Measurements from ENCODE around the gene MYO7A. TPM values are rescaled to one million over a fixed set of nuclear protein-coding genes. Genes with fewer than 3 reads are reported as not detected.

Gene MYO7A
- total and polyA plus RNA-seq, 2 of the 8 experiments (the other 6 are each of a cell fraction or from before 2014, with no cell fraction given), result 1.5 to 1.9 TPM

DNA sequence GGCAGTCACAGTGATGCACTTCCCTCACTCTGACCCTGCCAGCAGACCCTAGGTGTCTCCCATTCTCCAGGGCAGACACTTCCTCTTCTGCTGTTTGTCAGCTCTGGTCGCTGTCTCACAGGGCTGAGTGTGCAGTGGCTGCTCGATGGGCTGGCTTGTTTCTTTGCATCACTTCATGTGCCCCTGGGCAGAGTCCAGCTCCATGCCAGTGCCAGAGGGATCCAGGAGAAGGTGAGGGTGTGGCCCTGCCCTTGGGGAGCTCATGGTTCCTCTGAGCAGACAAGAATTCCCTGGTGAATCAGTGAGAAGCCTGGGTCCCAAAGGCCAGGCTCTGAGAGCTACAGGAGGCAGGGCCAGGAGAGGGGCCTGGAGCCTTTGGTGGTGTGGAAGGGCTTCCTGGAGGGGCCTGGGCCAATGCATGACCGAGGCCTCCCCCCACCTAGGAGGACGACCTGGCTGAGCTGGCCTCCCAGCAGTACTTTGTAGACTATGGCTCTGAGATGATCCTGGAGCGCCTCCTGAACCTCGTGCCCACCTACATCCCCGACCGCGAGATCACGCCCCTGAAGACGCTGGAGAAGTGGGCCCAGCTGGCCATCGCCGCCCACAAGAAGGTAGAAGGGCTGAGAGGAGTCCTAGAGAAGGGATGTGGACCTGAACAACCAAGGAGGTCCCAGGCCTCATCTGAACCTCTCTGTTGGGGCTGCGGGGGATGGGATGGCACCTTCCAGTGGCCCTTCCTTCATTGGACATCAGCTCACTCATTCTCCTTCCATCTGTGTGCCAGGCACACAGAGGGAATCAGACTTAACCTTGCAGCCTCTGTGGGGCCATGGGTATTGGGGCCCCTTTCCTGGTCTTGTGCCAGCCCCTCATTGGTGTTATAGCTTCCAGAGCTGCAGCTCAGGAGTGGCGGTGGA, 66.1 kb downstream of the MYO7A start:
- peaks cover 0 to 3% (median 2%) of the 10 kb centered on the region in 4 experiments; a peak in 4 of 7 replicates for H3K4me1 ChIP-seq (replicated peaks in 1 of 4; ENCODE audit: control insufficient read depth in 3 of 4, insufficient read depth in 4 of 4, low read length in 3 of 4)
- no peak overlapping the region for H3K4ac ChIP-seq (replicated peaks; ENCODE audit: insufficient read length, low read depth, low read length)
- TF ChIP-seq SP4 (IDR thresholded peaks at IDR 0.05; ENCODE audit: low read length), result no peak
- DNase-seq (ENCODE audit: low read depth in 1 of 2, low spot score in 2 of 2) (no peak), FAIRE-seq (no peak)
- H3K79me1 ChIP-seq (ENCODE audit: low read depth, low read length), result no peaks in the 10 kb centered on the region
- POLR2A ChIA-PET (ENCODE audit: partially characterized antibody), result interaction anchor here (0.6 to 1.2 kb wide), 2 partner anchors 271 to 425 kb away, joined by 3 read pairs; no protein-coding TSS in a partner anchor
- no peak overlapping the region for H2AFZ ChIP-seq (ENCODE audit: low read length)
- no peaks in the 10 kb centered on the region for H3K79me2 ChIP-seq (ENCODE audit: control insufficient read depth in 1 of 2, insufficient read depth in 2 of 2, low read length in 2 of 2)
- H3K14ac ChIP-seq (ENCODE audit: insufficient read length), result no peak overlapping the region
- H2BK15ac ChIP-seq (ENCODE audit: low read length), result no peak overlapping the region
- WGBS, 2 experiments (ENCODE audit: extremely low coverage in 1 of 2, insufficient coverage in 1 of 2, insufficient read length in 1 of 2, insufficient replicate concordance in 2 of 2, low coverage in 1 of 2, low lambda C conversion rate in 2 of 2, missing lambda C conversion rate in 1 of 2), result 83% methylated on average over 14 of the region's 15 CpGs; no CpG with 5 or more reads in 1 of the 2 experiments
- no peak overlapping the region; the same call in 1 of the 2 replicates for H3K18ac ChIP-seq (ENCODE audit: extremely low read depth, low read length)
- no peaks in the 10 kb centered on the region for H3K9me3 ChIP-seq (ENCODE audit: insufficient read depth in 2 of 2, low read depth in 1 of 2, low read length in 1 of 2)
- no peak overlapping the region for H3K9ac ChIP-seq (replicated peaks in 1 of 4; ENCODE audit: extremely low read depth in 1 of 4, low read depth in 3 of 4, low read length in 3 of 4)
- H3K56ac ChIP-seq (replicated peaks; ENCODE audit: insufficient read length, low read depth, low read length), result no peak overlapping the region
- H3K27ac ChIP-seq (ENCODE audit: low read depth, low read length), result no peak overlapping the region
- H3K36me3 ChIP-seq (ENCODE audit: control insufficient read depth in 2 of 4, insufficient read depth in 4 of 4, low read length in 3 of 4), result no peaks in the 10 kb centered on the region; a peak in 1 of 8 replicates
- no peak overlapping the region for H3K23ac ChIP-seq (ENCODE audit: insufficient read length)
- CTCF ChIA-PET (ENCODE audit: partially characterized antibody), result interaction anchor here (0.6 to 6.2 kb wide), 23 partner anchors 11 to 469 kb away, joined by 3 to 38 read pairs (median 3); partner anchors contain the start of gene MYO7A
- no peak overlapping the region for H4K5ac ChIP-seq (ENCODE audit: insufficient read length, low read depth, low read length)
- H2BK12ac ChIP-seq (ENCODE audit: low read depth, low read length), result no peak overlapping the region
- no peak overlapping the region for H3K4me3 ChIP-seq (ENCODE audit: extremely low read depth in 1 of 4, insufficient read depth in 2 of 4, low read depth in 3 of 4, low read length in 4 of 4)
- no peak overlapping the region for H3K4me2 ChIP-seq (ENCODE audit: insufficient read depth in 1 of 2, low read depth in 2 of 2, low read length in 2 of 2)
- H2BK20ac ChIP-seq (ENCODE audit: low read length), result no peak overlapping the region
- no peak overlapping the region for H2BK120ac ChIP-seq (replicated peaks; ENCODE audit: low read depth, low read length)
- H3K27me3 ChIP-seq (replicated peaks in 1 of 4; ENCODE audit: control insufficient read depth in 3 of 4, extremely low read depth in 1 of 4, insufficient read depth in 3 of 4, low read length in 3 of 4), result no peaks in the 10 kb centered on the region
- H3K23me2 ChIP-seq (ENCODE audit: low read depth, low read length), result peaks cover 10% of the 10 kb centered on the region; the same call in 1 of the 2 replicates
- H4K20me1 ChIP-seq (replicated peaks in 1 of 2; ENCODE audit: control insufficient read depth in 1 of 2, insufficient read depth in 2 of 2, low read length in 2 of 2), result peaks cover 0 to 7% of the 10 kb centered on the region in 2 experiments
- H2AK5ac ChIP-seq (ENCODE audit: low read depth, low read length), result no peak overlapping the region
- no peak overlapping the region; the same call in 1 of the 2 replicates for H4K8ac ChIP-seq (ENCODE audit: extremely low read depth, insufficient read depth, low read length)
- no peak overlapping the region for H2BK5ac ChIP-seq (ENCODE audit: low read depth, low read length)
- no peak overlapping the region for H4K91ac ChIP-seq (replicated peaks; ENCODE audit: insufficient read length, low read length)
